ENCODE data around the gene WNT9B. TPM values are rescaled to one million over a fixed set of nuclear protein-coding genes. Genes with fewer than 3 reads are reported as not detected.

The WNT9B gene
- total and polyA plus RNA-seq, 4 donors = 0.08 to 0.14 (median 0.10) TPM; not detected in 1

DNA sequence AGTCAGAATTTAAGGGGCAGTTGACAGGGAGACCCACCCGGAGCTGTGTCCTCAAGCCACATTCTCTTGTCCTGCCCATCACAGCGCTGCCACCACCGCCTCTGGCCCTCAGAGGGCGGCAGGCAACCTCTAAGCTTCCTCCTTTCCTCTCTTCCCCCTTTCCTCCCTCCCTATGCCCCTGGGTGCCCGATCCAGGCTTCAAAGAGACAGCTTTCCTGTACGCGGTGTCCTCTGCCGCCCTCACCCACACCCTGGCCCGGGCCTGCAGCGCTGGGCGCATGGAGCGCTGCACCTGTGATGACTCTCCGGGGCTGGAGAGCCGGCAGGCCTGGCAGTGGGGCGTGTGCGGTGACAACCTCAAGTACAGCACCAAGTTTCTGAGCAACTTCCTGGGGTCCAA, 23.5 kb downstream of the WNT9B start:
- Histone ChIP-seq H3K27me3 (ENCODE audit: control insufficient read depth in 4 of 4, insufficient read depth in 4 of 4, low read length in 3 of 4) (no peaks in the 10 kb centered on the region), H3K4me1 (ENCODE audit: control insufficient read depth in 4 of 4, insufficient read depth in 4 of 4, low read length in 3 of 4) (peaks cover 2 to 17% (median 12%) of the 10 kb centered on the region in 4 donors), H3K9ac (ENCODE audit: low read depth in 1 of 2, low read length in 2 of 2) (no peak overlapping the region), H3K27ac (ENCODE audit: low read depth in 1 of 2, low read length in 2 of 2) (no peak overlapping the region), H3K9me3 (ENCODE audit: control insufficient read depth in 4 of 4, low read length in 3 of 4) (no peaks in the 10 kb centered on the region), H3K36me3 (ENCODE audit: control insufficient read depth in 4 of 4, insufficient read depth in 3 of 4, low read depth in 1 of 4, low read length in 3 of 4) (no peaks in the 10 kb centered on the region), H3K4me3 (ENCODE audit: low read depth in 1 of 3, low read length in 3 of 3) (no peak overlapping the region)
- no peak for TF ChIP-seq EGR1 (IDR thresholded peaks at IDR 0.05; ENCODE audit: low read depth in 2 of 2)
- no peak for TF ChIP-seq HNF4A (conservative IDR thresholded peaks at IDR 0.05)
- TF ChIP-seq, protein P1, sequence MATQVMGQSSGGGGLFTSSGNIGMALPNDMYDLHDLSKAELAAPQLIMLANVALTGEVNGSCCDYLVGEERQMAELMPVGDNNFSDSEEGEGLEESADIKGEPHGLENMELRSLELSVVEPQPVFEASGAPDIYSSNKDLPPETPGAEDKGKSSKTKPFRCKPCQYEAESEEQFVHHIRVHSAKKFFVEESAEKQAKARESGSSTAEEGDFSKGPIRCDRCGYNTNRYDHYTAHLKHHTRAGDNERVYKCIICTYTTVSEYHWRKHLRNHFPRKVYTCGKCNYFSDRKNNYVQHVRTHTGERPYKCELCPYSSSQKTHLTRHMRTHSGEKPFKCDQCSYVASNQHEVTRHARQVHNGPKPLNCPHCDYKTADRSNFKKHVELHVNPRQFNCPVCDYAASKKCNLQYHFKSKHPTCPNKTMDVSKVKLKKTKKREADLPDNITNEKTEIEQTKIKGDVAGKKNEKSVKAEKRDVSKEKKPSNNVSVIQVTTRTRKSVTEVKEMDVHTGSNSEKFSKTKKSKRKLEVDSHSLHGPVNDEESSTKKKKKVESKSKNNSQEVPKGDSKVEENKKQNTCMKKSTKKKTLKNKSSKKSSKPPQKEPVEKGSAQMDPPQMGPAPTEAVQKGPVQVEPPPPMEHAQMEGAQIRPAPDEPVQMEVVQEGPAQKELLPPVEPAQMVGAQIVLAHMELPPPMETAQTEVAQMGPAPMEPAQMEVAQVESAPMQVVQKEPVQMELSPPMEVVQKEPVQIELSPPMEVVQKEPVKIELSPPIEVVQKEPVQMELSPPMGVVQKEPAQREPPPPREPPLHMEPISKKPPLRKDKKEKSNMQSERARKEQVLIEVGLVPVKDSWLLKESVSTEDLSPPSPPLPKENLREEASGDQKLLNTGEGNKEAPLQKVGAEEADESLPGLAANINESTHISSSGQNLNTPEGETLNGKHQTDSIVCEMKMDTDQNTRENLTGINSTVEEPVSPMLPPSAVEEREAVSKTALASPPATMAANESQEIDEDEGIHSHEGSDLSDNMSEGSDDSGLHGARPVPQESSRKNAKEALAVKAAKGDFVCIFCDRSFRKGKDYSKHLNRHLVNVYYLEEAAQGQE (IDR thresholded peaks at IDR 0.05) = no peak
- TF ChIP-seq GABPA (IDR thresholded peaks at IDR 0.05 in 1 of 2, conservative IDR thresholded peaks at IDR 0.05 in 1 of 2) = no peak
- TF ChIP-seq, protein P2, sequence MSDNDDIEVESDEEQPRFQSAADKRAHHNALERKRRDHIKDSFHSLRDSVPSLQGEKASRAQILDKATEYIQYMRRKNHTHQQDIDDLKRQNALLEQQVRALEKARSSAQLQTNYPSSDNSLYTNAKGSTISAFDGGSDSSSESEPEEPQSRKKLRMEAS (IDR thresholded peaks at IDR 0.05) = no peak
- TF ChIP-seq NR2F2 (IDR thresholded peaks at IDR 0.05) = no peak
- TF ChIP-seq SP1 (IDR thresholded peaks at IDR 0.05) = no peak
- TF ChIP-seq, protein P3, sequence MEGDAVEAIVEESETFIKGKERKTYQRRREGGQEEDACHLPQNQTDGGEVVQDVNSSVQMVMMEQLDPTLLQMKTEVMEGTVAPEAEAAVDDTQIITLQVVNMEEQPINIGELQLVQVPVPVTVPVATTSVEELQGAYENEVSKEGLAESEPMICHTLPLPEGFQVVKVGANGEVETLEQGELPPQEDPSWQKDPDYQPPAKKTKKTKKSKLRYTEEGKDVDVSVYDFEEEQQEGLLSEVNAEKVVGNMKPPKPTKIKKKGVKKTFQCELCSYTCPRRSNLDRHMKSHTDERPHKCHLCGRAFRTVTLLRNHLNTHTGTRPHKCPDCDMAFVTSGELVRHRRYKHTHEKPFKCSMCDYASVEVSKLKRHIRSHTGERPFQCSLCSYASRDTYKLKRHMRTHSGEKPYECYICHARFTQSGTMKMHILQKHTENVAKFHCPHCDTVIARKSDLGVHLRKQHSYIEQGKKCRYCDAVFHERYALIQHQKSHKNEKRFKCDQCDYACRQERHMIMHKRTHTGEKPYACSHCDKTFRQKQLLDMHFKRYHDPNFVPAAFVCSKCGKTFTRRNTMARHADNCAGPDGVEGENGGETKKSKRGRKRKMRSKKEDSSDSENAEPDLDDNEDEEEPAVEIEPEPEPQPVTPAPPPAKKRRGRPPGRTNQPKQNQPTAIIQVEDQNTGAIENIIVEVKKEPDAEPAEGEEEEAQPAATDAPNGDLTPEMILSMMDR (IDR thresholded peaks at IDR 0.05; ENCODE audit: low read depth, low read length, missing input control) = no peak
- TF ChIP-seq, protein P4, sequence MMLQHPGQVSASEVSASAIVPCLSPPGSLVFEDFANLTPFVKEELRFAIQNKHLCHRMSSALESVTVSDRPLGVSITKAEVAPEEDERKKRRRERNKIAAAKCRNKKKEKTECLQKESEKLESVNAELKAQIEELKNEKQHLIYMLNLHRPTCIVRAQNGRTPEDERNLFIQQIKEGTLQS (IDR thresholded peaks at IDR 0.05) = no peak
- no peak for TF ChIP-seq FOXA1 (IDR thresholded peaks at IDR 0.05)
- TF ChIP-seq, protein P5, sequence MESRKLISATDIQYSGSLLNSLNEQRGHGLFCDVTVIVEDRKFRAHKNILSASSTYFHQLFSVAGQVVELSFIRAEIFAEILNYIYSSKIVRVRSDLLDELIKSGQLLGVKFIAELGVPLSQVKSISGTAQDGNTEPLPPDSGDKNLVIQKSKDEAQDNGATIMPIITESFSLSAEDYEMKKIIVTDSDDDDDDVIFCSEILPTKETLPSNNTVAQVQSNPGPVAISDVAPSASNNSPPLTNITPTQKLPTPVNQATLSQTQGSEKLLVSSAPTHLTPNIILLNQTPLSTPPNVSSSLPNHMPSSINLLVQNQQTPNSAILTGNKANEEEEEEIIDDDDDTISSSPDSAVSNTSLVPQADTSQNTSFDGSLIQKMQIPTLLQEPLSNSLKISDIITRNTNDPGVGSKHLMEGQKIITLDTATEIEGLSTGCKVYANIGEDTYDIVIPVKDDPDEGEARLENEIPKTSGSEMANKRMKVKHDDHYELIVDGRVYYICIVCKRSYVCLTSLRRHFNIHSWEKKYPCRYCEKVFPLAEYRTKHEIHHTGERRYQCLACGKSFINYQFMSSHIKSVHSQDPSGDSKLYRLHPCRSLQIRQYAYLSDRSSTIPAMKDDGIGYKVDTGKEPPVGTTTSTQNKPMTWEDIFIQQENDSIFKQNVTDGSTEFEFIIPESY (IDR thresholded peaks at IDR 0.05) = no peak
- TF ChIP-seq FOXA2 (IDR thresholded peaks at IDR 0.05) = no peak
- no peak for TF ChIP-seq JUND (IDR thresholded peaks at IDR 0.05)
- TF ChIP-seq RXRA (IDR thresholded peaks at IDR 0.05) = no peak
- WGBS = 89% methylated on average over 16 of the region's 16 CpGs
- no peak for DNase-seq (ENCODE audit: low spot score)

DNA sequence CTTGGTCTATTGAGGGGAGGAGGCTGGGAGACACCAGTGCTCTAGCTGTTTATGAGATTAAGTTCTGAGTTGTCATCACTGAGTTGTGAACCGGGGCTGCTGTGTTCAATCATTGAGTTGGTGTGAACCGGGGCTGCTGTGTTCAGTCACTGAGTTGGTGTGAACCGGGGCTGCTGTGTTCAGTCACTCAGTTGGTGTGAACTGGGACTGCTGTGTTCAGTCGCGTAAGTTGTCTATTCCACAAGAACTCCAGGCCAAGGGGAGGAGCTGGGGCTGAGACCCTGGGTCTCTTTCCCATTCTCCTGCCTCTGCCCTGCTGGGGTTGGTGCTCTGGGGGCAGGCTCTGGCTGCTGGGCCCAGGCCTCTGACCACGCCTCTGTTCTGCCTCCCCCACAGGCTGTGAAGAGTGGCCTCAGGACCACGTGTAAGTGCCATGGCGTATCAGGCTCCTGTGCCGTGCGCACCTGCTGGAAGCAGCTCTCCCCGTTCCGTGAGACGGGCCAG, 24.5 kb downstream of the WNT9B start:
- no peak overlapping the region for H3K27ac ChIP-seq (ENCODE audit: low read depth in 1 of 2, low read length in 2 of 2)
- no peak overlapping the region for H3K9ac ChIP-seq (ENCODE audit: low read depth in 1 of 2, low read length in 2 of 2)
- peaks cover 0 to 7% (median 4%) of the 10 kb centered on the region in 4 donors for H3K4me1 ChIP-seq (ENCODE audit: control insufficient read depth in 4 of 4, insufficient read depth in 4 of 4, low read length in 3 of 4)
- H3K36me3 ChIP-seq (ENCODE audit: control insufficient read depth in 4 of 4, insufficient read depth in 3 of 4, low read depth in 1 of 4, low read length in 3 of 4) = no peaks in the 10 kb centered on the region
- no peak for DNase-seq (ENCODE audit: low spot score)
- H3K9me3 ChIP-seq (ENCODE audit: control insufficient read depth in 4 of 4, low read length in 3 of 4) = no peaks in the 10 kb centered on the region
- H3K27me3 ChIP-seq (ENCODE audit: control insufficient read depth in 4 of 4, insufficient read depth in 4 of 4, low read length in 3 of 4) = no peaks in the 10 kb centered on the region
- 91% methylated on average over 13 of the region's 13 CpGs for WGBS
- no peak overlapping the region for H3K4me3 ChIP-seq (ENCODE audit: low read depth in 1 of 3, low read length in 3 of 3)
- TF ChIP-seq FOXA1 (IDR thresholded peaks at IDR 0.05) (no peak), HNF4A (conservative IDR thresholded peaks at IDR 0.05) (no peak)
- TF ChIP-seq, protein P1 (IDR thresholded peaks at IDR 0.05) = no peak
- TF ChIP-seq, protein P5 (IDR thresholded peaks at IDR 0.05) = no peak

All from liver (tissue), 9 donors.